WTC11 (cell line): ENCODE data around the gene OR10W1. TPM values are rescaled to one million over a fixed set of nuclear protein-coding genes. Genes with fewer than 3 reads are reported as not detected.

Experiments used
- ATAC-seq: fragments of 200-7000 bp; cut with Tn5 transposase; 2 replicates; pipeline ENCODE4 v1.10.0; 2021; ENCODE audit warnings: mild to moderate bottlenecking, moderate library complexity
- CTCF ChIA-PET: fragments of 300-600 bp; sonication (Branson Sonifier 250); formaldehyde crosslinking; loops from one replicate; lab custom pipeline; 2021; ENCODE audit warnings: antibody characterized with exemption; lab: Charles Lee
- POLR2A ChIA-PET: fragments of 350-600 bp; sonication (Branson Sonifier 250); formaldehyde crosslinking; loops from one replicate; lab custom pipeline; 2021; ENCODE audit warnings: antibody characterized with exemption; lab: Charles Lee
- DNase-seq: peaks from one replicate; pipeline ENCODE4 v3.0.0; 2021; ENCODE audit warnings: low spot score
- H3K27ac Mint-ChIP-seq: 2 replicates; pipeline ENCODE4 v1.8.0; 2021; ENCODE audit warnings: mixed read lengths
- H3K27me3 Mint-ChIP-seq: 2 replicates; pipeline ENCODE4 v1.8.0; 2021; ENCODE audit warnings: low read depth, mild to moderate bottlenecking, moderate library complexity, mixed read lengths
- H3K36me3 Mint-ChIP-seq: 2 replicates; pipeline ENCODE4 v1.8.0; 2021; ENCODE audit warnings: mixed read lengths
- H3K4me1 Mint-ChIP-seq: 2 replicates; pipeline ENCODE4 v1.8.0; 2022; ENCODE audit warnings: mixed read lengths
- H3K4me3 Mint-ChIP-seq: 2 replicates; pipeline ENCODE4 v1.8.0; 2021; ENCODE audit warnings: mild to moderate bottlenecking, moderate library complexity, mixed read lengths
- H3K9me3 Mint-ChIP-seq: 2 replicates; pipeline ENCODE4 v1.8.0; 2021; ENCODE audit warnings: mixed read lengths
- AFF4 ChIP-seq: sonication (generic); formaldehyde crosslinking; IDR thresholded peaks from 2 replicates; pipeline ENCODE4 v1.8.1; 2023; ENCODE audit warnings: mild to moderate bottlenecking, missing genetic modification reagents, borderline replicate concordance
- ATF3 ChIP-seq: sonication (generic); formaldehyde crosslinking; conservative IDR thresholded peaks from 2 replicates; pipeline ENCODE4 v1.8.1; 2022; ENCODE audit warnings: mild to moderate bottlenecking, missing genetic modification reagents
- EMX1 ChIP-seq: fragments of 250-450 bp; sonication (Bioruptor Pico); IDR thresholded peaks from 2 replicates; pipeline ENCODE4 v1.8.0; 2021; ENCODE audit warnings: mild to moderate bottlenecking
- ERG ChIP-seq: fragments of 250-450 bp; sonication (Bioruptor Pico); IDR thresholded peaks from 2 replicates; pipeline ENCODE4 v1.8.0; 2021; ENCODE audit warnings: mild to moderate bottlenecking
- FOXJ3 ChIP-seq: sonication (generic); formaldehyde crosslinking; IDR thresholded peaks from 2 replicates; pipeline ENCODE4 v1.9.0; 2021; ENCODE audit warnings: missing genetic modification reagents, mild to moderate bottlenecking, borderline replicate concordance
- FOXK1 ChIP-seq: sonication (generic); formaldehyde crosslinking; IDR thresholded peaks from 2 replicates; pipeline ENCODE4 v1.8.0; 2022; ENCODE audit warnings: mild to moderate bottlenecking, moderate library complexity, missing genetic modification reagents
- GABPB1 ChIP-seq: sonication (generic); formaldehyde crosslinking; IDR thresholded peaks from 2 replicates; pipeline ENCODE4 v1.8.1; 2023; ENCODE audit warnings: mild to moderate bottlenecking, missing genetic modification reagents
- NR2C2 ChIP-seq: sonication (generic); formaldehyde crosslinking; IDR thresholded peaks from 2 replicates; pipeline ENCODE4 v1.8.0; 2022; ENCODE audit warnings: mild to moderate bottlenecking, missing genetic modification reagents
- OVOL2 ChIP-seq: fragments of 250-450 bp; sonication (Bioruptor Pico); IDR thresholded peaks from 2 replicates; pipeline ENCODE4 v1.9.0; 2021; ENCODE audit warnings: mild to moderate bottlenecking, borderline replicate concordance
- RORB ChIP-seq: fragments of 250-450 bp; sonication (Bioruptor Pico); IDR thresholded peaks from 2 replicates; pipeline ENCODE4 v1.9.0; 2021; ENCODE audit warnings: mild to moderate bottlenecking
- ZNF232 ChIP-seq: sonication (generic); formaldehyde crosslinking; IDR thresholded peaks from 2 replicates; pipeline ENCODE4 v1.8.0; 2022; ENCODE audit warnings: mild to moderate bottlenecking, missing genetic modification reagents
- ZNF281 ChIP-seq: sonication (generic); formaldehyde crosslinking; IDR thresholded peaks from 2 replicates; pipeline ENCODE4 v1.8.0; 2023; ENCODE audit warnings: mild to moderate bottlenecking, missing genetic modification reagents
- ZNF396 ChIP-seq: fragments of 250-450 bp; sonication (Bioruptor Pico); IDR thresholded peaks from 2 replicates; pipeline ENCODE4 v1.8.0; 2021; ENCODE audit warnings: mild to moderate bottlenecking, moderate library complexity, borderline replicate concordance
- total RNA-seq: library from RNA; stranded (reverse); gene quantifications from 3 replicates; pipeline ENCODE4 v1.2.3, GENCODE V29; 2021
- TF ChIP-seq, protein P1 (sequence below): sonication (generic); formaldehyde crosslinking; IDR thresholded peaks from 2 replicates; pipeline ENCODE4 v1.8.0; 2022; ENCODE audit warnings: mild to moderate bottlenecking, missing genetic modification reagents
- TF ChIP-seq, protein P2 (sequence below): sonication (generic); formaldehyde crosslinking; IDR thresholded peaks from 2 replicates; pipeline ENCODE4 v1.8.0; 2022; ENCODE audit warnings: mild to moderate bottlenecking, missing genetic modification reagents
- TF ChIP-seq, protein P3 (sequence below): fragments of 250-450 bp; sonication (Bioruptor Pico); conservative IDR thresholded peaks from 2 replicates; pipeline ENCODE4 v1.9.0; 2021; ENCODE audit warnings: mild to moderate bottlenecking

Gene OR10W1
- total RNA-seq, 1 experiment from 2014 or later: not detected

DNA sequence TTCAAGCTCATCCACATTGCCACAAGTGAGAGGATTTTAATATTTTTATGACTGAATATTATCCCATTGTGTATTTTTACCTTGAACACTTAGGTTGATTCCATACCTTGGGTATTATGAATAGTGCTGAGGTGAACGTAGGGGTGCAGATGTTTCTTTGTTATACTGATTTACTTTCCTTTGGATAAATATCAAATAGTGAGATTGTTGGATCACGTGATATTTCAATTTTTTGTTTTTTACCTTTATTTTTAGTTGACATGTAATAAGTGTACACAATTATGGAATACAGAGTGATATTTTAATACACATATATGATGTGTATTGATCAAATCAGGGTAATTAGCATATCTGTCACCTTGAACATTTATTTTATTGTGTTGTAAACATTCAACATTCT is 8.1 kb downstream of the OR10W1 start (continued):
- TF ChIP-seq AFF4 (CRISPR knock-in tag) (no peak), ZNF396 (CRISPR knock-in tag) (no peak), OVOL2 (CRISPR knock-in tag) (no peak), ZNF232 (CRISPR knock-in tag) (no peak), NR2C2 (CRISPR knock-in tag) (no peak), ERG (CRISPR knock-in tag) (no peak), GABPB1 (CRISPR knock-in tag) (no peak)
- TF ChIP-seq, protein P1, sequence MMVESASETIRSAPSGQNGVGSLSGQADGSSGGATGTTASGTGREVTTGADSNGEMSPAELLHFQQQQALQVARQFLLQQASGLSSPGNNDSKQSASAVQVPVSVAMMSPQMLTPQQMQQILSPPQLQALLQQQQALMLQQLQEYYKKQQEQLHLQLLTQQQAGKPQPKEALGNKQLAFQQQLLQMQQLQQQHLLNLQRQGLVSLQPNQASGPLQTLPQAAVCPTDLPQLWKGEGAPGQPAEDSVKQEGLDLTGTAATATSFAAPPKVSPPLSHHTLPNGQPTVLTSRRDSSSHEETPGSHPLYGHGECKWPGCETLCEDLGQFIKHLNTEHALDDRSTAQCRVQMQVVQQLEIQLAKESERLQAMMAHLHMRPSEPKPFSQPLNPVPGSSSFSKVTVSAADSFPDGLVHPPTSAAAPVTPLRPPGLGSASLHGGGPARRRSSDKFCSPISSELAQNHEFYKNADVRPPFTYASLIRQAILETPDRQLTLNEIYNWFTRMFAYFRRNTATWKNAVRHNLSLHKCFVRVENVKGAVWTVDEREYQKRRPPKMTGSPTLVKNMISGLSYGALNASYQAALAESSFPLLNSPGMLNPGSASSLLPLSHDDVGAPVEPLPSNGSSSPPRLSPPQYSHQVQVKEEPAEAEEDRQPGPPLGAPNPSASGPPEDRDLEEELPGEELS (CRISPR knock-in tag): no peak
- TF ChIP-seq, protein P2, sequence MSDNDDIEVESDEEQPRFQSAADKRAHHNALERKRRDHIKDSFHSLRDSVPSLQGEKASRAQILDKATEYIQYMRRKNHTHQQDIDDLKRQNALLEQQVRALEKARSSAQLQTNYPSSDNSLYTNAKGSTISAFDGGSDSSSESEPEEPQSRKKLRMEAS (CRISPR knock-in tag): no peak
- TF ChIP-seq, protein P3, sequence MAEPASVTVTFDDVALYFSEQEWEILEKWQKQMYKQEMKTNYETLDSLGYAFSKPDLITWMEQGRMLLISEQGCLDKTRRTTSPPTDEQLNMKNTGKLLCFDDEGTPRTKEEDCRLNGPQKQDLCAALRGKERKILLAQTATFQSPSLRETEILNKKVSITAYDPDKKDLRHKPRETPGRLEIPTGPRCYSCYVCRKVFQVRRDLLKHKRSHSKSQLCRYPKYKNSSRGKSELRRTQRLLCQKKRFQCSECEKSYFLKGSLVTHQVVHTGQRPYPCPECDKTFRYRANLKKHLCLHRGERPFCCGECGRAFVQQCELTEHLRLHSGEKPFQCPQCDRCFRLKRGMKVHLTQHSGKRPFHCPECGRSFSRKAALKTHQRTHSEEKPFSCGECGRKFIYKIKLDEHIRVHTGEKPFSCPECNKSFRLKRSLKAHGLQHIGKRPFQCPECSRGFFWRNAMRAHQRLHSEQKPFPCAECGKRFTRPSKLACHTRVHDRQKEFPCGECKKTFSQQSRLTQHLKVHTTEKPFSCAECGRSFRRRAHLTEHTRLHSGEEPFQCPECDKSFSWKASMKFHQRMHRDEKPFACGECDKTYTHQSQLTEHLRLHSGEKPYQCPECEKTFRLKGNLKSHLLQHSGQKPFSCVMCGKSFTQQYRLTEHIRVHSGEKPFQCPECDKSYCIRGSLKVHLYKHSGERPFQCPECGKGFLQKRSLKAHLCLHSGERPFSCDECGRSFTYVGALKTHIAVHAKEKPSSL (CRISPR knock-in tag): no peak

DNA sequence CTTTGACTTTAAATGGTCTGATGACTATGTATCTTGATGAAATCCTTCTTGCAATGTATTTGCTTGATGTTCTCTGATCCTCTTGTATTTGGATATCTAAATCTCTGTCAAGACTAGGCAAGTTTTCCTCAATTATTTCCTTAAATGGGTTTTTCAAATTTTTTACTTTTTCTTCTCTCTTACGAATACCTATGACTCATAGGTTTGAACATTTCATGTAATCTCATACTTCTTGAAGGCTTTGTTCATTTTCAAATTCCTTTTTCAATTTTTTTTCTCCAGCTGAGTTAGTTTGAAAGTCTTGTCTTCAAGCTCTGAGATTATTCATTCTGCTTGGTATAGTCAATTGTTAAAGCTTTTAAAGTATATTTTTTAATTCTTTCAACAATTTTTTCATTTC is 13.1 kb downstream of the OR10W1 start:
- POLR2A ChIA-PET: no interaction called here
- CTCF ChIA-PET: no interaction called here
- no peak overlapping the region for H3K4me3 Mint-ChIP-seq
- DNase-seq (no peak), ATAC-seq (no peak)
- no peaks in the 10 kb centered on the region for H3K36me3 Mint-ChIP-seq
- peaks cover 21% of the 10 kb centered on the region; the same call in 1 of the 2 replicates for H3K9me3 Mint-ChIP-seq
- no peak overlapping the region for H3K27ac Mint-ChIP-seq
- H3K27me3 Mint-ChIP-seq: no peaks in the 10 kb centered on the region
- TF ChIP-seq EMX1 (CRISPR knock-in tag): no peak
- TF ChIP-seq FOXK1: no peak
- no peak for TF ChIP-seq FOXJ3 (CRISPR knock-in tag)
- no peak for TF ChIP-seq ZNF281 (CRISPR knock-in tag)
- no peak for TF ChIP-seq ATF3 (CRISPR knock-in tag)
- TF ChIP-seq, protein P3 (CRISPR knock-in tag): no peak
- TF ChIP-seq OVOL2 (CRISPR knock-in tag): no peak
- TF ChIP-seq RORB (CRISPR knock-in tag): no peak
- no peaks in the 10 kb centered on the region for H3K4me1 Mint-ChIP-seq
